Duodenal mucosa (tissue), 2 donors: ENCODE data around the gene RNF40.
"Not testable (repeated sequence)": the region's sequence is repeated elsewhere in the genome, so short reads cannot be mapped to it uniquely, and the experiment has no call there.

Experiments used
- H3K27ac ChIP-seq: one replicate; pipeline ENCODE4 v1.7.0; 2013; ENCODE audit warnings: low read depth, low read length
- H3K27me3 ChIP-seq, 2 donors: one replicate each; pipeline ENCODE4 v1.7.0; 2013; ENCODE audit warnings: low read length in 2 of 2, control low read depth in 1 of 2; ENCODE audit not compliant: insufficient read depth in 2 of 2, control insufficient read depth in 1 of 2
- H3K36me3 ChIP-seq, 2 donors: one replicate each; pipeline ENCODE4 v1.7.0; 2013; ENCODE audit warnings: low read length in 2 of 2, control low read depth in 1 of 2; ENCODE audit not compliant: insufficient read depth in 2 of 2, control insufficient read depth in 1 of 2
- H3K4me1 ChIP-seq, 2 donors: one replicate each; pipeline ENCODE4 v1.7.0; 2013; ENCODE audit warnings: low read length in 2 of 2, control low read depth in 1 of 2; ENCODE audit not compliant: insufficient read depth in 2 of 2, control insufficient read depth in 1 of 2
- H3K4me3 ChIP-seq, 2 donors: one replicate each; pipeline ENCODE4 v1.7.0; 2013; ENCODE audit warnings: low read length in 2 of 2, low read depth in 1 of 2
- H3K9ac ChIP-seq, 2 donors: one replicate each; pipeline ENCODE4 v1.7.0; 2013; ENCODE audit warnings: low read length in 2 of 2, low read depth in 1 of 2
- H3K9me3 ChIP-seq, 2 donors: one replicate each; pipeline ENCODE4 v1.7.0; 2013; ENCODE audit warnings: low read length in 2 of 2, control low read depth in 1 of 2; ENCODE audit not compliant: control insufficient read depth in 1 of 2

Gene RNF40

GRCh38 chr16:30793508-30794069 is 31.5 kb downstream of the RNF40 start:
- H3K9ac ChIP-seq, result no peak overlapping the region

GRCh38 chr16:30794634-30795033 is 32.5 kb downstream of the RNF40 start:
- H3K9ac ChIP-seq, result no peak overlapping the region
- no peaks in the 10 kb centered on the region for H3K4me1 ChIP-seq
- H3K27ac ChIP-seq, result no peak overlapping the region
- no peaks in the 10 kb centered on the region for H3K27me3 ChIP-seq
- no peaks in the 10 kb centered on the region for H3K9me3 ChIP-seq
- no peaks in the 10 kb centered on the region for H3K36me3 ChIP-seq
- no peak overlapping the region for H3K4me3 ChIP-seq

More at GRCh38 chr16:30793508-30794069, 31.5 kb downstream of the RNF40 start:
- Histone ChIP-seq H3K9me3 (no peaks in the 10 kb centered on the region), H3K36me3 (no peaks in the 10 kb centered on the region), H3K4me3 (no peak overlapping the region), H3K27ac (no peak overlapping the region), H3K4me1 (no peaks in the 10 kb centered on the region), H3K27me3 (no peaks in the 10 kb centered on the region)

DNA sequence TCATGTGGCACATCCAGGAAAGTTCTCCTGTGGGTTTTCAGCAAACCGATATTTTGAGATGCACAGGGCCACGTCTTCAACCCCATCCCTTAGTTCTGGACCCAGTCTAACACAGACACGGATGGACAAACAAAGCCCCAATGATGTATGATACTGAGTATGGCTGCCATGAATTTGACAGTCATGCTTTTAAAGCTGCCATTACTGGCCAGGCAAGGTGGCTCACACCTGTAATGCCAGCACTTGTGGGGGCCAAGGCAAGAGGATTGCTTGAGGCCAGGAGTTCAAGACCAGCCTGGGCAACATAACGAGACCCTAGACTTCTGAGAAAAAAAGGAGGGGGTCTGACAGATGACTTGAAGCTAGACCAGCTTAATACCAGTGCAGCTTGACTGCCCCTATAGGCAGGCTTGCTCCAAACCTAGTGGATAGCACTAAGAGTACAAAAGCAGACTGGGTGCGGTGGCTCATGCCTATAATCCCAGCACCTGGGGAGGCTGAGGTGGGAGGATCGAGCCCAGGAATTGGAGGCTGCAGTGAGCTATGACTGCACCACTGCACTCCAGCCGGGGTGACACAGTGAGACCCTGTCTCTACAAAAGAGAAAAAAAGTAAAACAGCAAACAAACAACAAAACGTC is 35.7 kb downstream of the RNF40 start:
- no peak overlapping the region for H3K9ac ChIP-seq
- no peak overlapping the region for H3K27ac ChIP-seq
- H3K9me3 ChIP-seq, result no peaks in the 10 kb centered on the region
- H3K4me1 ChIP-seq, result no peaks in the 10 kb centered on the region
- no peaks in the 10 kb centered on the region for H3K27me3 ChIP-seq
- no peaks in the 10 kb centered on the region for H3K36me3 ChIP-seq
- H3K4me3 ChIP-seq, result no peak overlapping the region

- Histone ChIP-seq H3K36me3 (no peaks in the 10 kb centered on the region), H3K27me3 (no peaks in the 10 kb centered on the region), H3K4me1 (peaks cover 8 to 14% of the 10 kb centered on the region in 2 donors), H3K27ac (no peak overlapping the region), H3K9me3 (no peaks in the 10 kb centered on the region), H3K9ac (no peak overlapping the region), H3K4me3 (no peak overlapping the region)
These were observed 40.8 kb downstream of the RNF40 start for GRCh38 chr16:30802936-30803335.

DNA sequence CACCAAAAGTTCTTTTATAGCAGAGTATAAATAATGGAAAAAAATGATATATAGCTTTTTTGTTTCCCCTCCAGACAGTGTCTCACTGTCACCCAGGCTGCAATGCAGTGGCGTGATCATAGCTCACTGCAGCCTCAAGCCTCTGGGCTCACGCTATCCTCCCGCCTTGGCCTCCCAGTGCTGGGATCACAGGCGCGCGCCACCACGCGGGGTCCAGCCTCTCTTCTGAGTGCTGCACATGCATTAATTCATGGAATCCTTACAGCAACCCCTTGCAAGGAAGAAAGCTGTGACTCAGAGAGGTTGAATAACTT is 42.9 kb downstream of the RNF40 start:
- H3K4me1 ChIP-seq, result peaks cover 8 to 14% of the 10 kb centered on the region in 2 donors
- H3K9ac ChIP-seq, result peak overlapping the region; percentile 73 to 83
- no peak overlapping the region for H3K27ac ChIP-seq

GRCh38 chr16:30805370-30806169 is 43.4 kb downstream of the RNF40 start:
- Histone ChIP-seq H3K4me3 (peak overlapping the region; percentile 82 to 93), H3K9ac (peak overlapping the region; percentile 73 to 83), H3K4me1 (peaks cover 8 to 14% of the 10 kb centered on the region in 2 donors), H3K27me3 (no peaks in the 10 kb centered on the region), H3K27ac (peak overlapping the region; percentile 73), H3K36me3 (no peaks in the 10 kb centered on the region), H3K9me3 (no peaks in the 10 kb centered on the region)

More for the DNA sequence above, 42.9 kb downstream of the RNF40 start:
- Histone ChIP-seq H3K9me3 (no peaks in the 10 kb centered on the region), H3K4me3 (peak overlapping the region; percentile 82 to 93), H3K36me3 (no peaks in the 10 kb centered on the region), H3K27me3 (no peaks in the 10 kb centered on the region)

- Histone ChIP-seq H3K27ac (no peak overlapping the region), H3K9ac (no peak overlapping the region), H3K4me3 (no peak overlapping the region), H3K4me1 (peaks cover 8 to 14% of the 10 kb centered on the region in 2 donors), H3K36me3 (no peaks in the 10 kb centered on the region), H3K9me3 (no peaks in the 10 kb centered on the region), H3K27me3 (no peaks in the 10 kb centered on the region)
These were observed 46.0 kb downstream of the RNF40 start for GRCh38 chr16:30808146-30808545.

DNA sequence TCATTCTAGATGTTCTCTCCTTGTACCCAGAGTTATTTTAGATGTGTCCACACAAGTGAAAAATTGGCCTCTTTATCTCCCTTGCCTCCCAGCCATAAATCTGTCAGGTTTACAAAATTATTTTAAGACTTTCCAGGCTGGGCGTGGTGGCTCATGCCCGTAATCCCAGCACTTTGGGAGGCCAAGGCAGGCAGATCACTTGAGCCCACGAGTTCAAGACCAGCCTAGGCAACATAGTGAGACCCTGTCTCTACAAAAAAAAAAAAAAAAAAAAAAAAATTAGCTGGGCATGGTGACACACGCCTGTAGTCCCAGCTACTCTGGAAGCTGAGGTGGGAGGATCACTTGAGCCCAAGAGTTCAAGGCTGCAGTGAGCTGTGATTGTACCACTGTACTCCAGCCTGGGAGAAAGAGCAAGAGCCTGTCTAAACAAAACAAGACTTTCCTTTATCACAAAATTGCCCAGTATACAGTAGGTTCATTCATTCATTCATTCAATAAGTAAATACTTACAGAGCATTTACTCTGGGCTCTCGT is 46.8 kb downstream of the RNF40 start:
- not testable (repeated sequence) for H3K27me3 ChIP-seq, H3K36me3 ChIP-seq, H3K9ac ChIP-seq, H3K4me3 ChIP-seq, H3K27ac ChIP-seq, H3K9me3 ChIP-seq
- H3K4me1 ChIP-seq, result peaks cover 10 to 19% of the 10 kb centered on the region in 2 donors

DNA sequence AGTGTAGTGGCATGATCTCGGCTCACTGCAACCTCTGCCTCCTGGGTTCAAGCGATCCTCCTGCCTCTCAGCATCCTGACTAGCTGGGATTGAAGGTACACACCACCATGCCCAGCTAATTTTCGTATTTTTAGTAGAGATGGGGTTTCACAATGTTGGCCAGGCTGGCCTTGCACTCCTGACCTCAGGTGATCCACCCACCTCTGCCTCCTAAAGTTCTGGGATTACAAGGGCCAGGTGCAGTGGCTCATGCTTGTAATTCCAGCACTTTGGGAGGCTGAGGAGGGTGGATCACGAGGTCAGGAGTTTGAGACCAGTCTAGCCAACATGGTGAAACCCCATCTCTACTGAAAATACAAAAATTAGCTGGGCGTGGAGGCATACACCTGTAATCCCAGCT is 47.6 kb downstream of the RNF40 start:
- not testable (repeated sequence) for H3K27ac ChIP-seq, H3K27me3 ChIP-seq, H3K9me3 ChIP-seq, H3K36me3 ChIP-seq, H3K9ac ChIP-seq, H3K4me3 ChIP-seq
- H3K4me1 ChIP-seq, result peaks cover 11 to 19% of the 10 kb centered on the region in 2 donors

GRCh38 chr16:30813821-30814189 is 51.7 kb downstream of the RNF40 start:
- Histone ChIP-seq H3K36me3 (no peaks in the 10 kb centered on the region), H3K9ac (peak overlapping the region; percentile 73 to 75), H3K9me3 (no peaks in the 10 kb centered on the region), H3K27ac (peak overlapping the region; percentile 28), H3K4me3 (peak overlapping the region; percentile 76 to 80), H3K4me1 (peaks cover 4 to 7% of the 10 kb centered on the region in 2 donors), H3K27me3 (no peaks in the 10 kb centered on the region)
